IPS-20b (cell line): ENCODE measurements around the gene MYL7.

ENCODE experiments used
- H3K27ac ChIP-seq: one replicate; pipeline ENCODE4 v1.5.1; 2013; ENCODE audit warnings: low read length
- H3K27me3 ChIP-seq: 2 replicates; pipeline ENCODE4 v1.6.1; 2013; ENCODE audit warnings: mild to moderate bottlenecking, low read length, inconsistent platforms; ENCODE audit not compliant: insufficient read depth
- H3K36me3 ChIP-seq: 2 replicates; pipeline ENCODE4 v1.6.1; 2013; ENCODE audit warnings: low read depth, mild to moderate bottlenecking, inconsistent platforms, low read length, moderate library complexity; ENCODE audit not compliant: insufficient read depth
- H3K4me1 ChIP-seq: 2 replicates; pipeline ENCODE4 v1.6.1; 2013; ENCODE audit warnings: mild to moderate bottlenecking, control low read depth, inconsistent platforms, low read length, moderate library complexity; ENCODE audit not compliant: insufficient read depth
- H3K4me3 ChIP-seq: 2 replicates; pipeline ENCODE4 v1.5.1; 2013; ENCODE audit warnings: mild to moderate bottlenecking, low read length, inconsistent platforms
- H3K9ac ChIP-seq: 2 replicates; pipeline ENCODE4 v1.6.1; 2013; ENCODE audit warnings: low read depth, mild to moderate bottlenecking, inconsistent platforms, low read length, moderate library complexity
- H3K9me3 ChIP-seq: 2 replicates; pipeline ENCODE4 v1.6.1; 2013; ENCODE audit warnings: mild to moderate bottlenecking, low read depth, low read length, inconsistent platforms; ENCODE audit not compliant: insufficient read depth

The MYL7 gene

GRCh38 chr7:44097064-44097932, 43.8 kb downstream of the MYL7 start:
- H3K9ac ChIP-seq, result no peak overlapping the region
- H3K36me3 ChIP-seq, result no peaks in the 10 kb centered on the region
- H3K27me3 ChIP-seq, result peaks cover under 1% of the 10 kb centered on the region; the same call in 1 of the 2 replicates
- no peak overlapping the region for H3K27ac ChIP-seq
- no peaks in the 10 kb centered on the region for H3K4me1 ChIP-seq
- H3K9me3 ChIP-seq, result no peaks in the 10 kb centered on the region
- H3K4me3 ChIP-seq, result no peak overlapping the region

GRCh38 chr7:44096326-44096881, 44.7 kb downstream of the MYL7 start:
- no peak overlapping the region for H3K27ac ChIP-seq
- no peak overlapping the region for H3K4me3 ChIP-seq
- H3K36me3 ChIP-seq, result no peaks in the 10 kb centered on the region
- no peaks in the 10 kb centered on the region for H3K4me1 ChIP-seq
- H3K27me3 ChIP-seq, result no peaks in the 10 kb centered on the region; the same call in 1 of the 2 replicates
- H3K9me3 ChIP-seq, result no peaks in the 10 kb centered on the region
- H3K9ac ChIP-seq, result no peak overlapping the region

GRCh38 chr7:44095781-44096180, 45.4 kb downstream of the MYL7 start:
- no peaks in the 10 kb centered on the region for H3K4me1 ChIP-seq
- no peaks in the 10 kb centered on the region; the same call in 1 of the 2 replicates for H3K27me3 ChIP-seq
- H3K9me3 ChIP-seq, result no peaks in the 10 kb centered on the region
- no peak overlapping the region for H3K4me3 ChIP-seq
- H3K9ac ChIP-seq, result no peak overlapping the region
- no peaks in the 10 kb centered on the region for H3K36me3 ChIP-seq
- H3K27ac ChIP-seq, result no peak overlapping the region

- H3K9ac ChIP-seq, result no peak overlapping the region
- no peak overlapping the region for H3K4me3 ChIP-seq
- H3K4me1 ChIP-seq, result no peaks in the 10 kb centered on the region
- H3K27ac ChIP-seq, result no peak overlapping the region
- no peaks in the 10 kb centered on the region for H3K9me3 ChIP-seq
- no peaks in the 10 kb centered on the region for H3K36me3 ChIP-seq
- no peaks in the 10 kb centered on the region; the same call in 1 of the 2 replicates for H3K27me3 ChIP-seq
These were observed 46.1 kb downstream of the MYL7 start for GRCh38 chr7:44094883-44095592.

GRCh38 chr7:44094365-44094764, 46.8 kb downstream of the MYL7 start:
- no peak overlapping the region for H3K4me3 ChIP-seq
- H3K9ac ChIP-seq, result no peak overlapping the region
- no peaks in the 10 kb centered on the region; the same call in 1 of the 2 replicates for H3K27me3 ChIP-seq
- H3K36me3 ChIP-seq, result no peaks in the 10 kb centered on the region
- no peaks in the 10 kb centered on the region for H3K9me3 ChIP-seq
- no peak overlapping the region for H3K27ac ChIP-seq
- no peaks in the 10 kb centered on the region for H3K4me1 ChIP-seq

GRCh38 chr7:44093102-44093641, 48.0 kb downstream of the MYL7 start:
- H3K27me3 ChIP-seq, result no peaks in the 10 kb centered on the region; the same call in 1 of the 2 replicates
- no peak overlapping the region for H3K4me3 ChIP-seq
- no peak overlapping the region for H3K9ac ChIP-seq
- H3K9me3 ChIP-seq, result no peaks in the 10 kb centered on the region
- H3K27ac ChIP-seq, result no peak overlapping the region
- no peaks in the 10 kb centered on the region for H3K36me3 ChIP-seq
- H3K4me1 ChIP-seq, result no peaks in the 10 kb centered on the region
